Measurements from ENCODE around the gene DLG5. TPM values are rescaled to one million over a fixed set of nuclear protein-coding genes. Genes with fewer than 3 reads are reported as not detected.

Gene DLG5
- total RNA-seq, 1 donor from 2014 or later: 58.4 TPM

DNA sequence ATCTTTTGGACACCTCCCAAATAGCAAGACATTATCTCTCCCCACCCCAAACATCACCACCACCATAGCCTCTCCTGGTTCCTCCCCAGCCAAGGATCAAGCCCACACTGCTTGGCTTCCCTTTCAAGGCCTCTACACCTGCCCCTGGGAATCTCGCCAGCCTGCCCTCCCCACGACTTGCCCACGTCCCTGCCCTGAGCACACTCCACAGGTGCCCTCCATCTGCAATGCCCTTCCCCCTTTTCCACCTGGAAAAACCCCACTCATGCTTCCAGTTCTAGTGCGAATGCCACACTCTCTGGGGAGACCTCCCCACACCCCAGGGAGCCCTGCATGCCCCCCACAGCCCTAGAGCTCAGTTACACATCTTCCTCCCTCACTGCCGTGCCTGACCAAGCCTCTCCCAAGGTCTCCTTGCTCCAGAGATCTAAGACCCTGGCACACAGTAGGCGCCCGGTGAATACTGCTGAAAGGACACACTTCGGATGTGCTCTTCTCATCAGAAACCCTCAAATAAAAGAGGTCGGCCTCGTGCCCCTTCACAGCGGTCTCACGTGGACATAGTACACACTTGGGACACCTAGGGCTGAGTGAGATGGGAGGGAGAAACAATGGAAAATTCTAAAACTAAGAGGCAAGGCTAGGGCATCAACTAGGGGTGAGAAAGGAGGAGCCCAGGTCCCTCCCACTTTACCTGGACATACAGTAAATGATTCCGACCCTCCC, 91.4 kb downstream of the DLG5 start:
- Histone ChIP-seq H3K27me3 (ENCODE audit: insufficient read depth, low read length) (no peaks in the 10 kb centered on the region), H3K9ac (ENCODE audit: low read length) (no peak overlapping the region), H3K9me3 (ENCODE audit: insufficient read depth, low read depth, low read length) (no peaks in the 10 kb centered on the region), H3K4me1 (ENCODE audit: insufficient read depth, low read length) (peaks cover 21% of the 10 kb centered on the region), H3K4me2 (ENCODE audit: low read length) (peak overlapping the region; percentile 32), H2AFZ (ENCODE audit: low read depth, low read length) (no peak overlapping the region), H3K27ac (ENCODE audit: low read depth, low read length) (no peak overlapping the region), H4K20me1 (ENCODE audit: insufficient read depth, low read length) (peaks cover 25% of the 10 kb centered on the region), H3K4me3 (ENCODE audit: insufficient read depth, low read depth, low read length) (no peak overlapping the region), H3K36me3 (ENCODE audit: insufficient read depth, low read length) (peaks cover 19% of the 10 kb centered on the region), H3K79me2 (ENCODE audit: insufficient read depth, low read length) (no peaks in the 10 kb centered on the region)
- no peak for FAIRE-seq
- no peaks in the 10 kb centered on the region for H3K9me3 Mint-ChIP-seq (ENCODE audit: unreplicated experiment)
- H3K4me3 Mint-ChIP-seq (ENCODE audit: unreplicated experiment): no peak overlapping the region
- H3K27ac Mint-ChIP-seq (ENCODE audit: unreplicated experiment): no peak overlapping the region
- DNase-seq (ENCODE audit: low read depth): no peak
- TF ChIP-seq CTCF (IDR thresholded peaks at IDR 0.05; ENCODE audit: insufficient read depth, low read depth, low read length): no peak
- TF ChIP-seq EZH2 (IDR thresholded peaks at IDR 0.05; ENCODE audit: insufficient read depth, low read length): no peak
- H3K27me3 Mint-ChIP-seq (ENCODE audit: low read depth, unreplicated experiment): no peaks in the 10 kb centered on the region
- peaks cover 11% of the 10 kb centered on the region for H3K4me1 Mint-ChIP-seq (ENCODE audit: low read depth, unreplicated experiment)
- H3K36me3 Mint-ChIP-seq (ENCODE audit: low read depth, unreplicated experiment): peaks cover 15% of the 10 kb centered on the region

- no peaks in the 10 kb centered on the region for H3K27me3 ChIP-seq (ENCODE audit: insufficient read depth, low read length)
- DNase-seq (ENCODE audit: low read depth): no peak
- H3K9me3 ChIP-seq (ENCODE audit: insufficient read depth, low read depth, low read length): no peaks in the 10 kb centered on the region
- H3K4me1 ChIP-seq (ENCODE audit: insufficient read depth, low read length): peaks cover 21% of the 10 kb centered on the region
- TF ChIP-seq CTCF (IDR thresholded peaks at IDR 0.05; ENCODE audit: insufficient read depth, low read depth, low read length): no peak
- no peak for TF ChIP-seq EZH2 (IDR thresholded peaks at IDR 0.05; ENCODE audit: insufficient read depth, low read length)
- H3K9ac ChIP-seq (ENCODE audit: low read length): no peak overlapping the region
- no peaks in the 10 kb centered on the region for H3K79me2 ChIP-seq (ENCODE audit: insufficient read depth, low read length)
- no peak overlapping the region for H2AFZ ChIP-seq (ENCODE audit: low read depth, low read length)
- no peak overlapping the region for H3K27ac ChIP-seq (ENCODE audit: low read depth, low read length)
- no peak for FAIRE-seq
- H4K20me1 ChIP-seq (ENCODE audit: insufficient read depth, low read length): peaks cover 25% of the 10 kb centered on the region
- peaks cover 11% of the 10 kb centered on the region for H3K4me1 Mint-ChIP-seq (ENCODE audit: low read depth, unreplicated experiment)
- no peak overlapping the region for H3K4me2 ChIP-seq (ENCODE audit: low read length)
- no peak overlapping the region for H3K27ac Mint-ChIP-seq (ENCODE audit: unreplicated experiment)
- H3K36me3 Mint-ChIP-seq (ENCODE audit: low read depth, unreplicated experiment): peaks cover 16% of the 10 kb centered on the region
- peaks cover 23% of the 10 kb centered on the region for H3K36me3 ChIP-seq (ENCODE audit: insufficient read depth, low read length)
- H3K4me3 Mint-ChIP-seq (ENCODE audit: unreplicated experiment): no peak overlapping the region
- no peaks in the 10 kb centered on the region for H3K27me3 Mint-ChIP-seq (ENCODE audit: low read depth, unreplicated experiment)
- H3K4me3 ChIP-seq (ENCODE audit: insufficient read depth, low read depth, low read length): no peak overlapping the region
- H3K9me3 Mint-ChIP-seq (ENCODE audit: unreplicated experiment): no peaks in the 10 kb centered on the region
Measured at GRCh38 chr10:77834540-77834939, 92.0 kb downstream of the DLG5 start.

DNA sequence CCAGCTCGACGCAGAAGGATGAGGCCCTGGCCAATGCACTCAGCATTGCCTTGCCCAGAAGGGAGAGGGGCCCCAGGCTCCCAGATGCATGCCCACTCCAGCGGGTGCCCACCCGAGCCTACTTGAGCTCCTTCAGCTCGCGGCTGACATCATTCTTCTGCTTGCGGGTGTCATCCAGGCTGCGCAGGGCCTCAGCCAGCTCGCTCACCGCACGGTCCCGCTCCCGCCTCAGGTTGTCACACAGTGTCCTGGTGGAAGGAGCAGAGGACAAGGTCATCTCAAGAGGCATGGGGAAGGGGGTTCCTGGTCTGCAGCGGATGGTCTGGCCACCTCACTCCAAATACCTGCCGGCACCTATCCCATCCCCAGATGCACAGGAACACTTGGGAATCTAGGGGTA, 92.8 kb downstream of the DLG5 start:
- Histone ChIP-seq H3K27ac (ENCODE audit: low read depth, low read length) (no peak overlapping the region), H4K20me1 (ENCODE audit: insufficient read depth, low read length) (peaks cover 25% of the 10 kb centered on the region), H3K9me3 (ENCODE audit: insufficient read depth, low read depth, low read length) (no peaks in the 10 kb centered on the region), H3K4me1 (ENCODE audit: insufficient read depth, low read length) (peaks cover 21% of the 10 kb centered on the region), H3K36me3 (ENCODE audit: insufficient read depth, low read length) (peaks cover 24% of the 10 kb centered on the region), H3K27me3 (ENCODE audit: insufficient read depth, low read length) (no peaks in the 10 kb centered on the region), H3K79me2 (ENCODE audit: insufficient read depth, low read length) (no peaks in the 10 kb centered on the region), H3K4me2 (ENCODE audit: low read length) (no peak overlapping the region), H2AFZ (ENCODE audit: low read depth, low read length) (no peak overlapping the region), H3K4me3 (ENCODE audit: insufficient read depth, low read depth, low read length) (no peak overlapping the region), H3K9ac (ENCODE audit: low read length) (no peak overlapping the region)
- Mint-ChIP-seq H3K9me3 (ENCODE audit: unreplicated experiment) (no peaks in the 10 kb centered on the region), H3K4me3 (ENCODE audit: unreplicated experiment) (no peak overlapping the region), H3K36me3 (ENCODE audit: low read depth, unreplicated experiment) (peaks cover 16% of the 10 kb centered on the region), H3K27me3 (ENCODE audit: low read depth, unreplicated experiment) (no peaks in the 10 kb centered on the region), H3K4me1 (ENCODE audit: low read depth, unreplicated experiment) (peaks cover 11% of the 10 kb centered on the region), H3K27ac (ENCODE audit: unreplicated experiment) (no peak overlapping the region)
- TF ChIP-seq EZH2 (IDR thresholded peaks at IDR 0.05; ENCODE audit: insufficient read depth, low read length): no peak
- no peak for TF ChIP-seq CTCF (IDR thresholded peaks at IDR 0.05; ENCODE audit: insufficient read depth, low read depth, low read length)
- no peak for DNase-seq (ENCODE audit: low read depth)
- FAIRE-seq: no peak

Data from astrocyte (in vitro differentiated cells and primary cell).